ENCODE data around the gene IFNL1. TPM values are rescaled to one million over a fixed set of nuclear protein-coding genes. Genes with fewer than 3 reads are reported as not detected.

IFNL1 gene
- total and polyA plus RNA-seq, 9 of the 15 experiments (the other 6 are each of a cell fraction or from before 2014, with no cell fraction given): not detected

- TF ChIP-seq CEBPG (CRISPR knock-in tag; IDR thresholded peaks at IDR 0.05) (peak; percentile 61; the same call in 1 of the 2 replicates), CEBPG (tag; conservative IDR thresholded peaks at IDR 0.05 in 1 of 2, IDR thresholded peaks at IDR 0.05 in 1 of 2) (no peak), RCOR1 (IDR thresholded peaks at IDR 0.05; ENCODE audit: borderline replicate concordance in 1 of 2, low read depth in 2 of 2, low read length in 2 of 2) (0 out of 4 replicates have a peak, but pooled peaks of 1 of the 2 experiments have one; percentile 26), BRF1 (IDR thresholded peaks at IDR 0.05; ENCODE audit: borderline replicate concordance, extremely low read depth, insufficient read length) (no peak), NCOR1 (IDR thresholded peaks at IDR 0.05) (peak; percentile 62), FOSL1 (tag; conservative IDR thresholded peaks at IDR 0.05) (0 out of 2 replicates have a peak, but pooled peaks have one; percentile 13), CC2D1A (IDR thresholded peaks at IDR 0.05) (0 out of 2 replicates have a peak, but pooled peaks have one; percentile 16), MAX (CRISPR knock-in tag; IDR thresholded peaks at IDR 0.05) (peak; percentile 39; the same call in 1 of the 2 replicates), LCOR (CRISPR knock-in tag; IDR thresholded peaks at IDR 0.05) (peak; percentile 68; the same call in 1 of the 2 replicates), ID3 (CRISPR knock-in tag; IDR thresholded peaks at IDR 0.05) (no peak), ID3 (tag; IDR thresholded peaks at IDR 0.05) (no peak), DPF2 (IDR thresholded peaks at IDR 0.05) (peak; percentile 73), TRIM25 (IDR thresholded peaks at IDR 0.05; ENCODE audit: borderline replicate concordance) (no peak), ZBTB2 (IDR thresholded peaks at IDR 0.05) (peak; percentile 75), CBFA2T3 (IDR thresholded peaks at IDR 0.05) (peak; percentile 81), NR2C1 (IDR thresholded peaks at IDR 0.05) (0 out of 2 replicates have a peak, but pooled peaks have one; percentile 30), NR2C1 (tag; IDR thresholded peaks at IDR 0.05) (no peak), BCOR (IDR thresholded peaks at IDR 0.05) (peak; percentile 67), HMBOX1 (IDR thresholded peaks at IDR 0.05) (0 out of 2 replicates have a peak, but pooled peaks have one; percentile 5), ZNF263 (CRISPR knock-in tag; IDR thresholded peaks at IDR 0.05; ENCODE audit: borderline replicate concordance) (0 out of 2 replicates have a peak, but pooled peaks have one; percentile 23), PKNOX1 (IDR thresholded peaks at IDR 0.05) (peak; percentile 52), CREB1 (IDR thresholded peaks at IDR 0.05) (no peak), CREB1 (CRISPR knock-in tag; IDR thresholded peaks at IDR 0.05) (0 out of 2 replicates have a peak, but pooled peaks have one; percentile 36), ADNP (tag; IDR thresholded peaks at IDR 0.05) (peak; percentile 93)
These were observed 12.5 kb downstream of the IFNL1 start (continued) for GRCh38 chr19:39308531-39309304.
